ENCODE data around the gene RSPH1. TPM values are rescaled to one million over a fixed set of nuclear protein-coding genes. Genes with fewer than 3 reads are reported as not detected.

The RSPH1 gene
- total RNA-seq, 1 experiment from 2014 or later, result 0.31 TPM

- Histone ChIP-seq H3K56ac (ENCODE audit: insufficient read length, low read depth, low read length) (no peak overlapping the region), H4K5ac (ENCODE audit: insufficient read length, low read depth, low read length) (no peak overlapping the region), H3T11ph (ENCODE audit: low read length) (no peak overlapping the region), H2BK12ac (ENCODE audit: insufficient read length, low read depth, low read length) (no peak overlapping the region), H4K91ac (ENCODE audit: insufficient read length, low read depth, low read length) (no peak overlapping the region), H3K27me3 (ENCODE audit: insufficient read depth, low read length) (no peaks in the 10 kb centered on the region), H4K8ac (replicated peaks; ENCODE audit: insufficient read length, low read depth, low read length) (no peak overlapping the region), H3K4ac (ENCODE audit: low read depth, low read length) (no peak overlapping the region), H3K23ac (ENCODE audit: insufficient read length, low read depth, low read length) (no peak overlapping the region), H2AK5ac (ENCODE audit: insufficient read length, low read length) (no peak overlapping the region), H3K18ac (ENCODE audit: insufficient read length, low read depth, low read length) (no peak overlapping the region), H2BK20ac (ENCODE audit: low read depth, low read length, poor library complexity, severe bottlenecking) (no peak overlapping the region), H3K9ac (ENCODE audit: extremely low read depth, insufficient read length, low read length) (no peak overlapping the region), H2BK120ac (ENCODE audit: low read depth, low read length, poor library complexity, severe bottlenecking) (no peak overlapping the region), H4K20me1 (ENCODE audit: control insufficient read depth, insufficient read depth, insufficient read length) (peaks cover 3% of the 10 kb centered on the region), H3K23me2 (ENCODE audit: insufficient read length, low read depth, low read length, poor library complexity, severe bottlenecking) (no peaks in the 10 kb centered on the region), H3K79me1 (ENCODE audit: insufficient read depth, low read depth, low read length, poor library complexity, severe bottlenecking) (no peaks in the 10 kb centered on the region), H3K27ac (ENCODE audit: insufficient read length, low read depth, low read length) (no peak overlapping the region), H2BK5ac (ENCODE audit: insufficient read length, low read length) (no peak overlapping the region), H3K79me2 (ENCODE audit: insufficient read depth, low read length) (no peaks in the 10 kb centered on the region), H3K14ac (ENCODE audit: insufficient read depth, low read length) (no peak overlapping the region), H3K4me2 (ENCODE audit: insufficient read depth, insufficient read length, low read length) (no peak overlapping the region), H3K4me1 (ENCODE audit: insufficient read depth, low read length) (no peaks in the 10 kb centered on the region), H3K9me3 (ENCODE audit: control insufficient read depth, low read depth, low read length) (no peaks in the 10 kb centered on the region), H2BK15ac (ENCODE audit: low read depth, low read length) (no peak overlapping the region), H2AFZ (ENCODE audit: low read length) (no peak overlapping the region)
- TF ChIP-seq, protein P1, sequence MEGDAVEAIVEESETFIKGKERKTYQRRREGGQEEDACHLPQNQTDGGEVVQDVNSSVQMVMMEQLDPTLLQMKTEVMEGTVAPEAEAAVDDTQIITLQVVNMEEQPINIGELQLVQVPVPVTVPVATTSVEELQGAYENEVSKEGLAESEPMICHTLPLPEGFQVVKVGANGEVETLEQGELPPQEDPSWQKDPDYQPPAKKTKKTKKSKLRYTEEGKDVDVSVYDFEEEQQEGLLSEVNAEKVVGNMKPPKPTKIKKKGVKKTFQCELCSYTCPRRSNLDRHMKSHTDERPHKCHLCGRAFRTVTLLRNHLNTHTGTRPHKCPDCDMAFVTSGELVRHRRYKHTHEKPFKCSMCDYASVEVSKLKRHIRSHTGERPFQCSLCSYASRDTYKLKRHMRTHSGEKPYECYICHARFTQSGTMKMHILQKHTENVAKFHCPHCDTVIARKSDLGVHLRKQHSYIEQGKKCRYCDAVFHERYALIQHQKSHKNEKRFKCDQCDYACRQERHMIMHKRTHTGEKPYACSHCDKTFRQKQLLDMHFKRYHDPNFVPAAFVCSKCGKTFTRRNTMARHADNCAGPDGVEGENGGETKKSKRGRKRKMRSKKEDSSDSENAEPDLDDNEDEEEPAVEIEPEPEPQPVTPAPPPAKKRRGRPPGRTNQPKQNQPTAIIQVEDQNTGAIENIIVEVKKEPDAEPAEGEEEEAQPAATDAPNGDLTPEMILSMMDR (conservative IDR thresholded peaks at IDR 0.05), result no peak
- no CpG with 5 or more reads among the region's 3 CpGs for WGBS (ENCODE audit: extremely low coverage, insufficient read length, low lambda C conversion rate)
- no peak for DNase-seq
- Mint-ChIP-seq H3K27ac (no peak overlapping the region), H3K9me3 (peaks cover 14 to 24% of the 10 kb centered on the region in 2 experiments), H3K4me3 (no peak overlapping the region), H3K36me3 (ENCODE audit: insufficient read depth in 1 of 3, low read depth in 3 of 3) (no peaks in the 10 kb centered on the region), H3K4me1 (no peaks in the 10 kb centered on the region), H3K27me3 (ENCODE audit: low read depth) (peaks cover 51% of the 10 kb centered on the region)
These were observed 61.1 kb downstream of the RSPH1 start for GRCh38 chr21:42434884-42435283.

All from H9 (cell line).